ENCODE results near the gene ACSL5.

The ACSL5 gene

GRCh38 chr10:112346774-112347173, 27.1 kb upstream of the ACSL5 start:
- no peak overlapping the region for H3K27ac ChIP-seq (ENCODE audit: low read length)
- H3K9me3 ChIP-seq (ENCODE audit: insufficient read depth, low read length): no peaks in the 10 kb centered on the region
- no peak overlapping the region for H3K4me2 ChIP-seq (ENCODE audit: low read length)
- H3K27me3 ChIP-seq (ENCODE audit: low read depth, low read length): no peaks in the 10 kb centered on the region
- no peak overlapping the region for H3K4me3 ChIP-seq (ENCODE audit: low read length)
- no peaks in the 10 kb centered on the region for H4K20me1 ChIP-seq (ENCODE audit: insufficient read depth, low read length)
- H3K36me3 ChIP-seq (replicated peaks; ENCODE audit: low read depth, low read length): no peaks in the 10 kb centered on the region
- H2AFZ ChIP-seq (ENCODE audit: low read depth, low read length): no peak overlapping the region
- H3K9ac ChIP-seq (ENCODE audit: low read length): no peak overlapping the region
- no peak for TF ChIP-seq EZH2phosphoT487 (IDR thresholded peaks at IDR 0.05; ENCODE audit: low read depth)
- TF ChIP-seq CTCF (IDR thresholded peaks at IDR 0.05; ENCODE audit: low read depth, low read length): no peak
- no peaks in the 10 kb centered on the region for H3K79me2 ChIP-seq (ENCODE audit: low read length)
- no peaks in the 10 kb centered on the region for H3K4me1 ChIP-seq (ENCODE audit: low read length)

- Histone ChIP-seq H3K27me3 (ENCODE audit: low read depth, low read length) (no peaks in the 10 kb centered on the region), H2AFZ (ENCODE audit: low read depth, low read length) (no peak overlapping the region), H4K20me1 (ENCODE audit: insufficient read depth, low read length) (no peaks in the 10 kb centered on the region), H3K36me3 (replicated peaks; ENCODE audit: low read depth, low read length) (no peaks in the 10 kb centered on the region), H3K4me3 (ENCODE audit: low read length) (no peak overlapping the region), H3K9me3 (ENCODE audit: insufficient read depth, low read length) (no peaks in the 10 kb centered on the region), H3K4me1 (ENCODE audit: low read length) (no peaks in the 10 kb centered on the region), H3K79me2 (ENCODE audit: low read length) (no peaks in the 10 kb centered on the region), H3K9ac (ENCODE audit: low read length) (no peak overlapping the region), H3K4me2 (ENCODE audit: low read length) (no peak overlapping the region), H3K27ac (ENCODE audit: low read length) (no peak overlapping the region)
- TF ChIP-seq EZH2phosphoT487 (IDR thresholded peaks at IDR 0.05; ENCODE audit: low read depth) (no peak), CTCF (IDR thresholded peaks at IDR 0.05; ENCODE audit: low read depth, low read length) (no peak)
Measured at GRCh38 chr10:112347709-112348671, 25.9 kb upstream of the ACSL5 start.

GRCh38 chr10:112348759-112349158, 25.2 kb upstream of the ACSL5 start:
- Histone ChIP-seq H2AFZ (ENCODE audit: low read depth, low read length) (no peak overlapping the region), H3K4me1 (ENCODE audit: low read length) (no peaks in the 10 kb centered on the region), H3K79me2 (ENCODE audit: low read length) (no peaks in the 10 kb centered on the region), H3K9me3 (ENCODE audit: insufficient read depth, low read length) (no peaks in the 10 kb centered on the region), H3K36me3 (replicated peaks; ENCODE audit: low read depth, low read length) (no peaks in the 10 kb centered on the region), H3K27ac (ENCODE audit: low read length) (no peak overlapping the region), H4K20me1 (ENCODE audit: insufficient read depth, low read length) (no peaks in the 10 kb centered on the region), H3K4me2 (ENCODE audit: low read length) (no peak overlapping the region), H3K27me3 (ENCODE audit: low read depth, low read length) (no peaks in the 10 kb centered on the region), H3K9ac (ENCODE audit: low read length) (no peak overlapping the region), H3K4me3 (ENCODE audit: low read length) (no peak overlapping the region)
- TF ChIP-seq EZH2phosphoT487 (IDR thresholded peaks at IDR 0.05; ENCODE audit: low read depth): no peak

GRCh38 chr10:112349521-112350085, 24.3 kb upstream of the ACSL5 start:
- Histone ChIP-seq H3K27me3 (ENCODE audit: low read depth, low read length) (no peaks in the 10 kb centered on the region), H4K20me1 (ENCODE audit: insufficient read depth, low read length) (no peaks in the 10 kb centered on the region), H3K4me1 (ENCODE audit: low read length) (no peaks in the 10 kb centered on the region), H3K27ac (ENCODE audit: low read length) (no peak overlapping the region), H3K9me3 (ENCODE audit: insufficient read depth, low read length) (no peaks in the 10 kb centered on the region), H3K79me2 (ENCODE audit: low read length) (no peaks in the 10 kb centered on the region), H3K36me3 (replicated peaks; ENCODE audit: low read depth, low read length) (no peaks in the 10 kb centered on the region), H3K9ac (ENCODE audit: low read length) (no peak overlapping the region), H3K4me3 (ENCODE audit: low read length) (no peak overlapping the region), H3K4me2 (ENCODE audit: low read length) (no peak overlapping the region), H2AFZ (ENCODE audit: low read depth, low read length) (no peak overlapping the region)
- no peak for TF ChIP-seq EZH2phosphoT487 (IDR thresholded peaks at IDR 0.05; ENCODE audit: low read depth)
- no peak for TF ChIP-seq CTCF (IDR thresholded peaks at IDR 0.05; ENCODE audit: low read depth, low read length)

All from OCI-LY3 (cell line).